ENCODE measurements around the gene ARHGAP35.
A peak's percentile ranks its signal among the peaks of the same experiment; 100 is the strongest.

Gene ARHGAP35

DNA sequence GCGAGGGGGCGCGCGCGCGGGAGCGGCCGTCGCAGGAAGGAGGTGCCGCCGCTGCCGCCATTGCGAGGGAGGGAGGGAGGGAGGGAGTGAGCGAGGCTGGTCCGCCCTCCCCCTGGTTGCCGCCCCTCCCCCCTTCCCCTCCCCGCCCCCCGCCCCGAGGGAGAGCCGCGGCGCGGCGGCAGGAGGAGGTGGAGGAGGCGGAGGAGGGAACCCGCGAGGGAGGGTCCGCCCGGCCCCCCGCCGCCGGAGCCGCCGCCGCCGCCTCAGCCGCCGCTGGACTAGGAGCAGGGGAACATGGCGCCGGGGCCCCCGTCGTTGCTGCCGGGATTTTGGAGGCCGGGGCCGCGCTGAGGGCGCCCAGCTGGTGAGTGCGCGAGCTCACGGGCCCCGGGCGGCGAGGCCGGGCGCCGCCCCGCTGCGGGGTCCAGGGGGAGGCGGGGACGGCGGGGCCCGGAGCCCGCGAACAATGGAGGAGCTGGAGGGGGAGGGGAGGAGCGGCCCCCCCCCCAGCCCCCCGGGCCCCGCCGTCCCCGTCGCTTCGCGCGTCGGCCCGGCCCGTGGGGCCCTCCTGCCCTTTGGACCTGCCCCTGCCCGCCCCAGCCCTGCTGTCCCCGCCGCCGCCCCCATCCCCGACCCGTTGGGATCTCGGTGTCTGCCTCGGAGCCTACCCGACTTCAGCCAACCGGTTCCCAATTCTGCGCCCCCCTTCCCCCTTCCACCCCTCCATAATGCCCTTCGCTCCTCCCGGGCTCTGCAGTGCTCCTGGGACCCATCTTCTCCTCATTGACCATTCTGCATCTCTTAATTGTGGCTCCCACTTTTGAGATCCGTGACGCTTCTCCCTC lies at the start of gene ARHGAP35:
Gene ARHGAP35, plus strand, starts transcription at position 152 of the 845 bp plus-strand sequence. CDS start 57,679 bp downstream, outside the sequence.
- H3K27me3 ChIP-seq (replicated peaks), result no peaks in the 10 kb centered on the region
- TF ChIP-seq, protein P1, sequence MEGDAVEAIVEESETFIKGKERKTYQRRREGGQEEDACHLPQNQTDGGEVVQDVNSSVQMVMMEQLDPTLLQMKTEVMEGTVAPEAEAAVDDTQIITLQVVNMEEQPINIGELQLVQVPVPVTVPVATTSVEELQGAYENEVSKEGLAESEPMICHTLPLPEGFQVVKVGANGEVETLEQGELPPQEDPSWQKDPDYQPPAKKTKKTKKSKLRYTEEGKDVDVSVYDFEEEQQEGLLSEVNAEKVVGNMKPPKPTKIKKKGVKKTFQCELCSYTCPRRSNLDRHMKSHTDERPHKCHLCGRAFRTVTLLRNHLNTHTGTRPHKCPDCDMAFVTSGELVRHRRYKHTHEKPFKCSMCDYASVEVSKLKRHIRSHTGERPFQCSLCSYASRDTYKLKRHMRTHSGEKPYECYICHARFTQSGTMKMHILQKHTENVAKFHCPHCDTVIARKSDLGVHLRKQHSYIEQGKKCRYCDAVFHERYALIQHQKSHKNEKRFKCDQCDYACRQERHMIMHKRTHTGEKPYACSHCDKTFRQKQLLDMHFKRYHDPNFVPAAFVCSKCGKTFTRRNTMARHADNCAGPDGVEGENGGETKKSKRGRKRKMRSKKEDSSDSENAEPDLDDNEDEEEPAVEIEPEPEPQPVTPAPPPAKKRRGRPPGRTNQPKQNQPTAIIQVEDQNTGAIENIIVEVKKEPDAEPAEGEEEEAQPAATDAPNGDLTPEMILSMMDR (IDR thresholded peaks at IDR 0.05; ENCODE audit: low read depth, low read length, missing control alignments), result no peak
- H3K36me3 ChIP-seq (replicated peaks), result no peaks in the 10 kb centered on the region
- peak within 1 kb of the TSS; percentile 74 for H3K4me3 ChIP-seq (ENCODE audit: low read depth, low read length)
- H3K27ac ChIP-seq, result peak within 1 kb of the TSS; percentile 89
- no peak for DNase-seq
- in situ Hi-C loops (cut with HindIII; ENCODE audit: low pct_ligation_motif_present, low sequenced_read_pairs), result loop anchor here (25.0 kb wide), 1 partner anchor 101 kb away; no protein-coding TSS in a partner anchor

DNA sequence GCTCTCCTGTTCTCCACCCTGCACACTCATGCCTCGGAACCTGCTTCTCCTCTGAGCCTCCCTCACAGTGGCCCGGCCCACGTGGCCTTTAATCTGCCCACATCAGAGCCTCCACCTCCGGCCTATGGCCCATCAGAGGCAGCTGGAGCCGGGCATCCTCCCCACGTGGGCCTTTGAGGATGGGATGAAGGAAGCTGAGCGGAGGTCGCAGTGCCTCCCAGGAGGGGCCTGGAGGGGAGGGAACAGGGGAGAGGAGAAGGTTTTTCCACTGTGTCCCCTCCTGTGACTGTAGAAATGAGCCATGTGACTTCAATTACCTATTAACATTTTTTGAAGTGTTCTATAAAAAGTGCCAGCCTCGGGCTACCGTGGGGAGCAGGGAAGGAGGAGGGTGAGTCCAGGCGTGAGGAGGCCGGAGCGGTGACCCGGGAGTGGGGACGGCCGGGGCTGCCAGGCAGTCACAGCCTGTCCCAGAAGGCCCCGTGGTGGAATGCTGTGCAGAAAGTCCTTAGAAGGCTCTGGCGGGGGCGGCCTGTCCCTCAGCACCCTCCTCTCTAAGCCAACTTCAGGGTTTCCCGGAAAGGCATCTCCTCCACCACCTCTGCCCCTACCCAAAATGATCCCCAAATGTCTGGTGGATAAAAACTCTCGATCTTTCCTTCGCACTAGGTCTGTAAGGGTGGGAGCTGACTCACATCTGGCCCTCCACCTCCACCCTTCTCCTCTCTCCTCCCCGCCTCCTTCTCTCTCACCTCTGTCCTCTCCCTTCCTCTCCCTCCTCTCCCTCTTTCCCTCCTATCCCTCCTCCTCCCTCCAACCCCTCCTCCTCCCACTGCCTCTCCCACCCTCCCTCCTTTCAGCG lies 47.6 kb upstream of the ARHGAP35 start:
- H3K36me3 ChIP-seq (replicated peaks), result no peaks in the 10 kb centered on the region
- H3K4me3 ChIP-seq (ENCODE audit: low read depth, low read length), result no peak overlapping the region
- no peak for DNase-seq

DNA sequence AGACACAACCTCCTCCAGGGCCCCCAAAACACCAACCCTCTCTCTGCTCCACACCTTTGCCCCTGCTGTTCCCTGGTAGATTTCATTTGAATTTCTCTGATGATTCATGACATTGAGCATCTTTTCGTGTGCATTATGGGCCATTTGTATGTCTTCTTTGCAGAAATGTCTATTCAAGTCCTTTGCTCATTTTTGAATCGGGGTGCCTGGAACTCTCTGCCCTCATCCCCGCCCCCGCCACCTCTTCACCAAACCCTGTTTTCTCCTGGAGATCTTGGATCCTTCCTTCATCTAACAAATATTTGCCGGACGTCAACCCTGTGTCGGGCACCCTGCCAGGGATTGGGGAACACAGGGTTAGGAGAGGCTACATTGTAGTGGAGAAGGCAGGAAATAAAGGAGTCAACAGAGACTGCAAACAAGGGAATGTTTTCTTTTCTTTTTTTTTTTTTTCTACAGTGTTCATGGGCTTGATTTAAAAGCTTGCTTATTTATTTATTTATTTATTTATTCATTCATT lies 46.9 kb upstream of the ARHGAP35 start:
- no peak overlapping the region for H3K4me3 ChIP-seq (ENCODE audit: low read depth, low read length)
- in situ Hi-C loops (cut with HindIII; ENCODE audit: low pct_ligation_motif_present, low sequenced_read_pairs), result no loop called here

More for the DNA sequence above, 47.6 kb upstream of the ARHGAP35 start:
- Histone ChIP-seq H3K27me3 (replicated peaks) (no peaks in the 10 kb centered on the region), H3K27ac (no peak overlapping the region)
- TF ChIP-seq, protein P1 (IDR thresholded peaks at IDR 0.05; ENCODE audit: low read depth, low read length, missing control alignments), result no peak
- in situ Hi-C loops (cut with HindIII; ENCODE audit: low pct_ligation_motif_present, low sequenced_read_pairs), result no loop called here

DNA sequence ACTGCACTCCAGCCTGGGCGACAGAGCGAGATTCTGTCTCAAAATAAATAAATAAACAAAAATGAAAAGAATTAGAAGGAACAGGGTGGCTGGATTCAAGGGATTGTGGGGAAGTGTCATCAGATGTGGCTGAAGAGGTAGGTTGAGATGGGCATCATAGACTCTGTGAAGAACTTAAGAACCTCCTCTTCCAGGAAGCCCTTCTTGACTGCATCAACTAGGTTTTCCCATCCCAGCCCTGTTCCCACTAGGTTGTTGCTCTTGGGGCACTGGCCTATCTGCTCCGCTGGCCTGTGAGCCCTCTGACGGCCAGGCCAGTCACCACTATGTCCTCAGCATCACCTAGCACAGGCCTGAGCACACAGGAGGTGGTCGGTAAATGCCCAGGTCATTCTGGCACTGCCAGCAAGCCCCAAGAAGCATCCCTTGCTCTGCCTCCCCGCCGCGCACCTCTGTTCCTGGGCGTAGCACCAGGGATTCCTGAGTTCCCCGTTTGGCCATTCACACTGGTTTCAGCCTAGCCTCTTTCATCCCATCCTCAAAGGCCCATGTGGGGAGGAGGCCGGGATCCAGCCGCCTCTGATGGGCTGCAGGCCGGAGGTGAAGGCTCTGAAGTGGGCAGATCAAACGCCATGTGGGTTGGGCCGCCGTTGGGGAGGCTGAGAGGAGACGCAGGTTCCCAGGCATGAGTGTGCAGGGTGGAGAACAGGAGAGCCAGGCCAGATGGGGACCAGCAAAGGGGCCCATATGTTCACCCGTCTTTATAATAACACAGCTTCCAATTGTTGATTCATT lies 44.8 kb upstream of the ARHGAP35 start:
- TF ChIP-seq, protein P1 (IDR thresholded peaks at IDR 0.05; ENCODE audit: low read depth, low read length, missing control alignments), result no peak
- DNase-seq, result no peak
- in situ Hi-C loops (cut with HindIII; ENCODE audit: low pct_ligation_motif_present, low sequenced_read_pairs), result no loop called here
- no peak overlapping the region for H3K27ac ChIP-seq
- no peaks in the 10 kb centered on the region for H3K27me3 ChIP-seq (replicated peaks)
- H3K36me3 ChIP-seq (replicated peaks), result no peaks in the 10 kb centered on the region
- no peak overlapping the region for H3K4me3 ChIP-seq (ENCODE audit: low read depth, low read length)

More for the DNA sequence above, 46.9 kb upstream of the ARHGAP35 start:
- Histone ChIP-seq H3K27ac (no peak overlapping the region), H3K27me3 (replicated peaks) (no peaks in the 10 kb centered on the region), H3K36me3 (replicated peaks) (no peaks in the 10 kb centered on the region)
- peak; percentile 49 for DNase-seq
- TF ChIP-seq, protein P1 (IDR thresholded peaks at IDR 0.05; ENCODE audit: low read depth, low read length, missing control alignments), result no peak

DNA sequence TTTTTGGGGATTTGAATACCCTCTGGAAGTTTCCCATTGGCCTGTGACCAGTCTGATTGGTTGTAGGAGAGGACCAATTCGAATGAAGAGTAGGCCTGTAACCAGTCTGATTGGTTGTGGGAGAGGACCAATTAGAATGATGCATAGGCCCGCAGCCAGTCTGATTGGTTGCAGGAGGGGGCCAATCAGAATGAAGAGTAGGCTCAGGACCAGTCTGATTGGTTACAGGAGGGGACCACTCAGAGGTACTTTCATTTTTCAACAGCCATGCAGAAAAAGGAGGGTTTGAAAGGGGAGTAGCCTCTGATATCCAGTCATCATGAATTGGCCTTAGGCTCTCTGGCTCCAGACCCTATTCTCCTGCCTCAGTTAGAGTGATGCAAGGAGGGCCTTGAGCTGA lies 42.0 kb upstream of the ARHGAP35 start:
- H3K27ac ChIP-seq, result no peak overlapping the region
- TF ChIP-seq, protein P1 (IDR thresholded peaks at IDR 0.05; ENCODE audit: low read depth, low read length, missing control alignments), result no peak
- H3K27me3 ChIP-seq (replicated peaks), result no peaks in the 10 kb centered on the region
- no peak overlapping the region for H3K4me3 ChIP-seq (ENCODE audit: low read depth, low read length)
- in situ Hi-C loops (cut with HindIII; ENCODE audit: low pct_ligation_motif_present, low sequenced_read_pairs), result no loop called here
- no peaks in the 10 kb centered on the region for H3K36me3 ChIP-seq (replicated peaks)
- DNase-seq, result peak; percentile 10

All from brain microvascular endothelial cell (primary cell).